Fibroblast of lung (primary cell): ENCODE results near the gene CEACAM18.

Source experiments
- CTCF ChIP-seq, 2 donors: IDR thresholded peaks in 1 of 2; conservative IDR thresholded peaks in 1 of 2; 1 replicate in 1 of 2; 2 replicates in 1 of 2; pipeline ENCODE4 v1.5.1; 2011 to 2012; ENCODE audit warnings: low read length in 2 of 2, control low read depth in 1 of 2, inconsistent platforms in 1 of 2, low read depth in 1 of 2, mild to moderate bottlenecking in 1 of 2
- EZH2 ChIP-seq: IDR thresholded peaks from 2 replicates; pipeline ENCODE4 v1.5.1; 2012; ENCODE audit warnings: low read length, control low read depth, mild to moderate bottlenecking; ENCODE audit errors: missing control alignments

GRCh38 chr19:51505904-51506303 lies 27.6 kb downstream of the CEACAM18 start:
- TF ChIP-seq CTCF (conservative IDR thresholded peaks at IDR 0.05 in 1 of 2, IDR thresholded peaks at IDR 0.05 in 1 of 2; ENCODE audit: low read depth in 1 of 2, low read length in 2 of 2) (no peak), EZH2 (no peak)
